Stimulated activated naive CD8-positive, alpha-beta T cell treated with anti-CD3 and anti-CD28 coated beads, Interleukin-15, amount 100 ng/mL, for 72 hours (primary cell): ENCODE measurements around the gene OR4N2.
"Not testable (repeated sequence)": the region's sequence is repeated elsewhere in the genome, so short reads cannot be mapped to it uniquely, and the experiment has no call there.

Experiments used
- ATAC-seq: fragments of 150-1000 bp; cut with Tn5 transposase; 2 replicates; pipeline ENCODE4 v1.10.0; 2021; ENCODE audit warnings: mild to moderate bottlenecking, moderate library complexity
- DNase-seq, 2 donors: peaks; one replicate each; pipeline ENCODE4 v3.0.0; 2021 to 2022
- H3K27ac Mint-ChIP-seq, 2 donors: one replicate each; pipeline ENCODE4 v1.8.0; 2022; ENCODE audit warnings: mild to moderate bottlenecking in 2 of 2, mixed read lengths in 2 of 2, moderate library complexity in 2 of 2
- H3K27me3 Mint-ChIP-seq: one replicate; pipeline ENCODE4 v1.8.0; 2022; ENCODE audit warnings: mixed read lengths
- H3K4me1 Mint-ChIP-seq: one replicate; pipeline ENCODE4 v1.8.0; 2022; ENCODE audit warnings: mild to moderate bottlenecking, mixed read lengths
- H3K4me3 Mint-ChIP-seq, 2 donors: one replicate each; pipeline ENCODE4 v1.8.0; 2022; ENCODE audit warnings: mild to moderate bottlenecking in 2 of 2, mixed read lengths in 2 of 2, moderate library complexity in 1 of 2
- H3K9me3 Mint-ChIP-seq, 2 donors: one replicate each; pipeline ENCODE4 v1.8.0; 2022; ENCODE audit warnings: mixed read lengths in 2 of 2

OR4N2 gene

GRCh38 chr14:19803470-19803869, at the start of gene OR4N2:
Gene OR4N2 (plus strand): TSS chr14:19803770. CDS start chr14:19827449, 23,679 bp downstream.
- not testable (repeated sequence) for DNase-seq, H3K9me3 Mint-ChIP-seq, H3K27me3 Mint-ChIP-seq, H3K27ac Mint-ChIP-seq, ATAC-seq, H3K4me3 Mint-ChIP-seq, H3K4me1 Mint-ChIP-seq

- Mint-ChIP-seq H3K27me3 (no peaks in the 10 kb centered on the region), H3K9me3 (no peaks in the 10 kb centered on the region)
- ATAC-seq, result no peak
Measured at GRCh38 chr14:19754172-19754571, 49.4 kb upstream of the OR4N2 start.

GRCh38 chr14:19771491-19771890, 32.1 kb upstream of the OR4N2 start:
- H3K9me3 Mint-ChIP-seq, result peaks cover 7 to 19% of the 10 kb centered on the region in 2 donors
- not testable (repeated sequence) for DNase-seq, H3K27ac Mint-ChIP-seq, H3K4me3 Mint-ChIP-seq, H3K27me3 Mint-ChIP-seq, H3K4me1 Mint-ChIP-seq, ATAC-seq

More at GRCh38 chr14:19754172-19754571, 49.4 kb upstream of the OR4N2 start:
- no peak overlapping the region for H3K4me3 Mint-ChIP-seq
- no peak for DNase-seq
- no peak overlapping the region for H3K27ac Mint-ChIP-seq
- H3K4me1 Mint-ChIP-seq, result no peaks in the 10 kb centered on the region

- DNase-seq, result no peak
- H3K27ac Mint-ChIP-seq, result no peak overlapping the region
- H3K4me3 Mint-ChIP-seq, result no peak overlapping the region
- H3K9me3 Mint-ChIP-seq, result peaks cover 7 to 19% of the 10 kb centered on the region in 2 donors
- no peak for ATAC-seq
- H3K27me3 Mint-ChIP-seq, result no peaks in the 10 kb centered on the region
- no peaks in the 10 kb centered on the region for H3K4me1 Mint-ChIP-seq
Measured at GRCh38 chr14:19771895-19772430, 31.6 kb upstream of the OR4N2 start.

GRCh38 chr14:19772454-19772853, 31.1 kb upstream of the OR4N2 start:
- not testable (repeated sequence) for H3K4me3 Mint-ChIP-seq, H3K4me1 Mint-ChIP-seq, H3K27ac Mint-ChIP-seq, H3K27me3 Mint-ChIP-seq, ATAC-seq, DNase-seq
- H3K9me3 Mint-ChIP-seq, result peaks cover 7 to 19% of the 10 kb centered on the region in 2 donors

- not testable (repeated sequence) for ATAC-seq, DNase-seq, H3K27me3 Mint-ChIP-seq, H3K4me1 Mint-ChIP-seq, H3K27ac Mint-ChIP-seq, H3K4me3 Mint-ChIP-seq
- H3K9me3 Mint-ChIP-seq, result peaks cover 7 to 19% of the 10 kb centered on the region in 2 donors
Measured at GRCh38 chr14:19773204-19773603, 30.4 kb upstream of the OR4N2 start, which contains the start of gene OR4M1. Gene OR4M1 (plus strand): TSS chr14:19773504. CDS start chr14:19780323, 6,819 bp downstream.

GRCh38 chr14:19775587-19775986, 28.0 kb upstream of the OR4N2 start:
- no peak for DNase-seq
- H3K4me3 Mint-ChIP-seq, result no peak overlapping the region

GRCh38 chr14:19785848-19786247, 17.7 kb upstream of the OR4N2 start:
- not testable (repeated sequence) for H3K27ac Mint-ChIP-seq, H3K4me3 Mint-ChIP-seq, ATAC-seq, H3K4me1 Mint-ChIP-seq, H3K9me3 Mint-ChIP-seq, H3K27me3 Mint-ChIP-seq, DNase-seq

More at GRCh38 chr14:19775587-19775986, 28.0 kb upstream of the OR4N2 start:
- no peaks in the 10 kb centered on the region for H3K4me1 Mint-ChIP-seq
- no peak for ATAC-seq
- no peaks in the 10 kb centered on the region for H3K27me3 Mint-ChIP-seq
- no peak overlapping the region for H3K27ac Mint-ChIP-seq
- H3K9me3 Mint-ChIP-seq, result peaks cover 7 to 22% of the 10 kb centered on the region in 2 donors

- H3K9me3 Mint-ChIP-seq, ATAC-seq, H3K4me3 Mint-ChIP-seq, DNase-seq, H3K4me1 Mint-ChIP-seq, H3K27me3 Mint-ChIP-seq, H3K27ac Mint-ChIP-seq: not testable (repeated sequence)
Measured at GRCh38 chr14:19787318-19787717, 16.3 kb upstream of the OR4N2 start.

- not testable (repeated sequence) for H3K27ac Mint-ChIP-seq, H3K4me3 Mint-ChIP-seq, H3K4me1 Mint-ChIP-seq, H3K27me3 Mint-ChIP-seq, H3K9me3 Mint-ChIP-seq, DNase-seq, ATAC-seq
Measured at GRCh38 chr14:19788150-19788549, 15.4 kb upstream of the OR4N2 start.

- not testable (repeated sequence) for H3K9me3 Mint-ChIP-seq, H3K27me3 Mint-ChIP-seq, H3K27ac Mint-ChIP-seq, ATAC-seq, H3K4me1 Mint-ChIP-seq, H3K4me3 Mint-ChIP-seq, DNase-seq
Measured at GRCh38 chr14:19796520-19797108, 7.0 kb upstream of the OR4N2 start.

GRCh38 chr14:19799880-19800279, 3.7 kb upstream of the OR4N2 start:
- no peaks in the 10 kb centered on the region for H3K4me1 Mint-ChIP-seq
- H3K27me3 Mint-ChIP-seq, result no peaks in the 10 kb centered on the region
- no peak for DNase-seq
- peaks cover 0 to 6% of the 10 kb centered on the region in 2 donors for H3K9me3 Mint-ChIP-seq
- H3K4me3 Mint-ChIP-seq, result no peak overlapping the region
- ATAC-seq, result peak; percentile 39
- H3K27ac Mint-ChIP-seq, result no peak overlapping the region

- Mint-ChIP-seq H3K4me3 (no peak overlapping the region), H3K27me3 (no peaks in the 10 kb centered on the region), H3K4me1 (no peaks in the 10 kb centered on the region)
Measured at GRCh38 chr14:19800282-19801117, 3.1 kb upstream of the OR4N2 start.

GRCh38 chr14:19801118-19801464, 2.5 kb upstream of the OR4N2 start:
- Mint-ChIP-seq H3K27me3 (no peaks in the 10 kb centered on the region), H3K27ac (no peak overlapping the region), H3K4me3 (no peak overlapping the region), H3K9me3 (peaks cover 0 to 6% of the 10 kb centered on the region in 2 donors), H3K4me1 (no peaks in the 10 kb centered on the region)
- ATAC-seq, result peak; percentile 44
- DNase-seq, result peak in 1 of 2 donors; percentile 8

More at GRCh38 chr14:19800282-19801117, 3.1 kb upstream of the OR4N2 start:
- Mint-ChIP-seq H3K9me3 (peaks cover 0 to 6% of the 10 kb centered on the region in 2 donors), H3K27ac (no peak overlapping the region)
- DNase-seq (no peak), ATAC-seq (peak; percentile 52)

- H3K27ac Mint-ChIP-seq, H3K4me3 Mint-ChIP-seq: not testable (repeated sequence)
- H3K9me3 Mint-ChIP-seq, result peaks cover 0 to 12% of the 10 kb centered on the region in 2 donors
Measured at GRCh38 chr14:19813171-19813920, 9.8 kb downstream of the OR4N2 start.

More at GRCh38 chr14:19813171-19813920, 9.8 kb downstream of the OR4N2 start:
- ATAC-seq, H3K4me1 Mint-ChIP-seq, DNase-seq, H3K27me3 Mint-ChIP-seq: not testable (repeated sequence)
